HEK293 (cell line): Measurements from ENCODE around the gene C2CD4C.

Experiments
- ATF2 ChIP-seq: fragments of 450-650 bp; formaldehyde crosslinking; IDR thresholded peaks from 2 replicates; pipeline ENCODE4 v1.5.1; 2016; ENCODE audit warnings: missing biosample characterization, missing genetic modification characterization, low read depth
- TCF7L2 ChIP-seq: IDR thresholded peaks from 2 replicates; pipeline ENCODE4 v1.6.1; 2011; ENCODE audit warnings: low read depth, mild to moderate bottlenecking, inconsistent platforms, low read length, moderate library complexity, borderline replicate concordance
- ZBTB11 ChIP-seq: fragments of 450-650 bp; formaldehyde crosslinking; conservative IDR thresholded peaks from 2 replicates; pipeline ENCODE4 v1.5.1; 2016; ENCODE audit warnings: low read depth, missing biosample characterization, missing genetic modification characterization
- ZNF121 ChIP-seq: fragments of 450-650 bp; formaldehyde crosslinking; IDR thresholded peaks from 2 replicates; pipeline ENCODE4 v1.5.1; 2016; ENCODE audit warnings: missing biosample characterization, missing genetic modification characterization
- ZNF138 ChIP-seq: fragments of 450-650 bp; formaldehyde crosslinking; IDR thresholded peaks from 2 replicates; pipeline ENCODE4 v1.5.1; 2016; ENCODE audit warnings: missing biosample characterization, missing genetic modification characterization, borderline replicate concordance
- ZNF24 ChIP-seq: fragments of 450-650 bp; formaldehyde crosslinking; IDR thresholded peaks from 2 replicates; pipeline ENCODE4 v1.5.1; 2016; ENCODE audit warnings: missing biosample characterization, missing genetic modification characterization
- ZNF501 ChIP-seq: fragments of 450-650 bp; formaldehyde crosslinking; IDR thresholded peaks from 2 replicates; pipeline ENCODE4 v1.5.1; 2016; ENCODE audit warnings: missing biosample characterization, missing genetic modification characterization
- ZNF654 ChIP-seq: fragments of 450-650 bp; formaldehyde crosslinking; IDR thresholded peaks from 2 replicates; pipeline ENCODE4 v1.5.1; 2016; ENCODE audit warnings: low read depth, missing biosample characterization, missing genetic modification characterization
- TF ChIP-seq, protein P1 (sequence below): fragments of 450-650 bp; formaldehyde crosslinking; IDR thresholded peaks from 2 replicates; pipeline ENCODE4 v1.5.1; 2016; ENCODE audit warnings: missing biosample characterization, missing genetic modification characterization

DNA sequence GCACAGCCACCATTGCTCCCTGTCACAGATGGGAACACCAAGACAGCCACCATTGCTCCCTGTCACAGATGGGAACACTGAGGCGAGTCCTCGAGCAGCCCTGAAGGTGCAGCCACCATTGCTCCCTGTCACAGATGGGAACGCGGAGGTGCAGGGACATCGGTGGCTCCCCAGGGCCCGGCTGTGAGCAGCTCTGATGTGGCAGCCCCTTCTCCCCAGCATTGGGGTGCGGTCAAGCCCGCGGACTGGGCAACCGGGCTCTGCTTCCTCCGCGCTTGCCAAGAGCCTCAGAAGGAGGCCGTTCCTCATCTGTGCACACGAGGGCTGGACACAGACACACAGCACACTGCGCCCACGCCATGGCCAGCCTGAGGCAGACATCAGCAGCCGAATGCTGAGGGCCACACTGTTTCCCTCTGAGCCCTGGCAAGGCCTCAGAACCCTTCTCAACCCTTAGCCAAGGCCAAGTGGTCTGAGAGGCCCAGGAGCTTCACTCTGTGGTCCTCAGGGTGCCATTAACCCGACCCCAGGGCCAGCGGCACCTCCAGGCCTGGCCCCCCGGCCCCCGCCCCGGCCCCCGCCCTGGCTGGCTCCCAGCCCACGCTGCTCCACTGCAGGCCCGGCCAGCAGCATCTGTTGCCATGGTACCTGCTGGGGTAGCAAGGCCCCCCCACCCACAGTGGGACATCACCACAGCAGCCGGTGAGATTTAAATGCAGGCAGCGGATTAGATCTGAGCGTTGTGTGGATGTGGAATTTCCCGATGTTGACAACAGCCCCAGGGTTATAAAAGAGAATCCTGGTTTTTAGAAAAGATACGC is 18.4 kb downstream of the C2CD4C start:
- TF ChIP-seq, protein P1, sequence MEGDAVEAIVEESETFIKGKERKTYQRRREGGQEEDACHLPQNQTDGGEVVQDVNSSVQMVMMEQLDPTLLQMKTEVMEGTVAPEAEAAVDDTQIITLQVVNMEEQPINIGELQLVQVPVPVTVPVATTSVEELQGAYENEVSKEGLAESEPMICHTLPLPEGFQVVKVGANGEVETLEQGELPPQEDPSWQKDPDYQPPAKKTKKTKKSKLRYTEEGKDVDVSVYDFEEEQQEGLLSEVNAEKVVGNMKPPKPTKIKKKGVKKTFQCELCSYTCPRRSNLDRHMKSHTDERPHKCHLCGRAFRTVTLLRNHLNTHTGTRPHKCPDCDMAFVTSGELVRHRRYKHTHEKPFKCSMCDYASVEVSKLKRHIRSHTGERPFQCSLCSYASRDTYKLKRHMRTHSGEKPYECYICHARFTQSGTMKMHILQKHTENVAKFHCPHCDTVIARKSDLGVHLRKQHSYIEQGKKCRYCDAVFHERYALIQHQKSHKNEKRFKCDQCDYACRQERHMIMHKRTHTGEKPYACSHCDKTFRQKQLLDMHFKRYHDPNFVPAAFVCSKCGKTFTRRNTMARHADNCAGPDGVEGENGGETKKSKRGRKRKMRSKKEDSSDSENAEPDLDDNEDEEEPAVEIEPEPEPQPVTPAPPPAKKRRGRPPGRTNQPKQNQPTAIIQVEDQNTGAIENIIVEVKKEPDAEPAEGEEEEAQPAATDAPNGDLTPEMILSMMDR (tag by site-specific recombination): no peak
- no peak for TF ChIP-seq ZBTB11 (tag by site-specific recombination)
- no peak for TF ChIP-seq ATF2 (tag by site-specific recombination)
- TF ChIP-seq ZNF654 (tag by site-specific recombination): no peak
- no peak for TF ChIP-seq TCF7L2
- TF ChIP-seq ZNF501 (tag by site-specific recombination): no peak
- TF ChIP-seq ZNF121 (tag by site-specific recombination): no peak
- no peak for TF ChIP-seq ZNF138
- TF ChIP-seq ZNF24 (tag by site-specific recombination): no peak
